ENCODE measurements around the gene STUB1. TPM values are rescaled to one million over a fixed set of nuclear protein-coding genes. Genes with fewer than 3 reads are reported as not detected.

The STUB1 gene
- total RNA-seq, 1 experiment from 2014 or later, result 111 TPM

GRCh38 chr16:644556-644955 is 35.7 kb upstream of the STUB1 start:
- ChIA-PET RAD21 (ENCODE audit: low non-redundant PET in 1 of 2, low total read pairs in 2 of 2, uncharacterized antibody in 2 of 2, unreplicated experiment in 2 of 2) (no interaction called here), POLR2A (no interaction called here), CTCF (no interaction called here)
- no peak for TF ChIP-seq SRF (IDR thresholded peaks at IDR 0.05; ENCODE audit: low read depth)
- TF ChIP-seq ATF3 (IDR thresholded peaks at IDR 0.05), result no peak
- TF ChIP-seq SIN3A (IDR thresholded peaks at IDR 0.05; ENCODE audit: low read depth), result no peak
- TF ChIP-seq SP1 (IDR thresholded peaks at IDR 0.05; ENCODE audit: low read depth), result no peak
- TF ChIP-seq EGR1 (IDR thresholded peaks at IDR 0.05; ENCODE audit: low read depth), result no peak
- TF ChIP-seq CTCF (IDR thresholded peaks at IDR 0.05 in 2 of 3, conservative IDR thresholded peaks at IDR 0.05 in 1 of 3; ENCODE audit: borderline replicate concordance in 1 of 3, insufficient read depth in 1 of 3, low read depth in 2 of 3, low read length in 2 of 3), result no peak
- no peak for TF ChIP-seq POLR2A (IDR thresholded peaks at IDR 0.05; ENCODE audit: borderline replicate concordance, extremely low read depth, insufficient read depth, insufficient read length)
- no peak for TF ChIP-seq ZBTB33 (IDR thresholded peaks at IDR 0.05; ENCODE audit: extremely low read depth, insufficient replicate concordance, low read length)
- H3K4me2 ChIP-seq (ENCODE audit: low read length), result peak overlapping the region; percentile 54
- H3K27me3 ChIP-seq (ENCODE audit: insufficient read depth, low read length), result no peaks in the 10 kb centered on the region
- no peaks in the 10 kb centered on the region for H4K20me1 ChIP-seq (ENCODE audit: insufficient read depth)
- BruUV-seq (replicated peaks), result no TSS peak
- H3K27ac ChIP-seq (ENCODE audit: low read depth, low read length), result peak overlapping the region; percentile 96
- no peak overlapping the region for H3K4me3 ChIP-seq (replicated peaks in 1 of 2; ENCODE audit: low read depth in 1 of 2, low read length in 2 of 2)
- intact Hi-C loops (cut with micrococcal nuclease), result no loop called here
- DNase-seq (ENCODE audit: low read depth, low spot score) (no peak), ATAC-seq (no peak)
- no peak overlapping the region for H2AFZ ChIP-seq (ENCODE audit: low read depth, low read length, poor library complexity, severe bottlenecking)
- H3K79me2 ChIP-seq (ENCODE audit: insufficient read depth, low read length), result peaks cover 23% of the 10 kb centered on the region
- no peaks in the 10 kb centered on the region for H3K9me3 ChIP-seq (ENCODE audit: control insufficient read depth in 1 of 2, insufficient read depth in 1 of 2, low read depth in 1 of 2, low read length in 2 of 2)
- H3K9me2 ChIP-seq (ENCODE audit: insufficient read depth), result no peaks in the 10 kb centered on the region
- peak overlapping the region; percentile 33; the same call in 1 of the 2 replicates for H3K9ac ChIP-seq (ENCODE audit: low read length)
- no peaks in the 10 kb centered on the region for H3K36me3 ChIP-seq (ENCODE audit: control insufficient read depth in 1 of 2, insufficient read depth in 2 of 2, low read length in 2 of 2)
- peaks cover 14 to 51% of the 10 kb centered on the region in 2 experiments for H3K4me1 ChIP-seq (ENCODE audit: control insufficient read depth in 1 of 2, insufficient read depth in 2 of 2, low read length in 2 of 2)
